H1 (cell line): Measurements from ENCODE around the gene CTTNBP2. TPM values are rescaled to one million over a fixed set of nuclear protein-coding genes. Genes with fewer than 3 reads are reported as not detected.

Source experiments
- CTCF ChIA-PET: fragments of 300-600 bp; sonication (Branson Sonifier 250); formaldehyde crosslinking; loops from one replicate; lab custom pipeline; 2021; ENCODE audit not compliant: partially characterized antibody; lab: Charles Lee
- POLR2A ChIA-PET: fragments of 300-600 bp; sonication (Branson Sonifier 250); formaldehyde crosslinking; loops from one replicate; lab custom pipeline; 2021; ENCODE audit warnings: inconsistent platforms; ENCODE audit not compliant: partially characterized antibody; lab: Charles Lee
- DNase-seq, 2 experiments: peaks; one replicate each; pipeline versions ENCODE4 v3.0.0 to v3.0.0-alpha.2; 2010 to 2022; ENCODE audit warnings: low spot score in 2 of 2, low read depth in 1 of 2, mixed read lengths in 1 of 2
- FAIRE-seq: peaks from 2 replicates; lab custom pipeline; 2011; peaks lifted over from hg19 to GRCh38; lab: Jason Lieb, UNC
- H2AFZ ChIP-seq: 2 replicates; pipeline ENCODE4 v1.8.1; 2012; ENCODE audit warnings: low read length, inconsistent platforms
- H2AK5ac ChIP-seq: 2 replicates; pipeline ENCODE4 v1.6.1; 2013; ENCODE audit warnings: low read depth, low read length
- H2BK120ac ChIP-seq: replicated peaks from 2 replicates; pipeline ENCODE3; 2013; ENCODE audit warnings: low read depth, low read length, inconsistent platforms
- H2BK12ac ChIP-seq: 2 replicates; pipeline ENCODE4 v1.6.1; 2013; ENCODE audit warnings: low read depth, low read length
- H2BK15ac ChIP-seq: 2 replicates; pipeline ENCODE4 v1.6.1; 2013; ENCODE audit warnings: low read length
- H2BK20ac ChIP-seq: 2 replicates; pipeline ENCODE4 v1.6.1; 2013; ENCODE audit warnings: low read length
- H2BK5ac ChIP-seq: 2 replicates; pipeline ENCODE4 v1.6.1; 2013; ENCODE audit warnings: low read depth, low read length
- H3K14ac ChIP-seq: 2 replicates; pipeline ENCODE4 v1.6.1; 2013; ENCODE audit warnings: inconsistent platforms; ENCODE audit not compliant: insufficient read length
- H3K18ac ChIP-seq: 2 replicates; pipeline ENCODE4 v1.6.1; 2013; ENCODE audit warnings: low read length; ENCODE audit errors: extremely low read depth
- H3K23ac ChIP-seq: 2 replicates; pipeline ENCODE4 v1.6.1; 2013; ENCODE audit warnings: inconsistent platforms; ENCODE audit not compliant: insufficient read length
- H3K23me2 ChIP-seq: 2 replicates; pipeline ENCODE4 v1.6.1; 2013; ENCODE audit warnings: low read depth, low read length
- H3K27ac ChIP-seq: 2 replicates; pipeline ENCODE4 v1.6.1; 2011; ENCODE audit warnings: low read depth, low read length, inconsistent platforms
- H3K27me3 ChIP-seq, 4 experiments: replicated peaks in 1 of 4; 1 replicate in 1 of 4; 2 replicates in 3 of 4; pipeline versions ENCODE4 v1.6.1 to v1.8.1; 2011 to 2013; ENCODE audit warnings: low read length in 3 of 4, mild to moderate bottlenecking in 3 of 4, inconsistent platforms in 2 of 4, mixed read lengths in 2 of 4, moderate library complexity in 1 of 4; ENCODE audit not compliant: control insufficient read depth in 3 of 4, insufficient read depth in 3 of 4; ENCODE audit errors: extremely low read depth in 1 of 4
- H3K36me3 ChIP-seq, 4 experiments: 2 replicates each; pipeline versions ENCODE4 v1.6.1 to v1.8.1; 2011 to 2013; ENCODE audit warnings: mild to moderate bottlenecking in 4 of 4, low read length in 3 of 4, moderate library complexity in 2 of 4, control low read depth in 1 of 4, inconsistent platforms in 1 of 4; ENCODE audit not compliant: insufficient read depth in 4 of 4, control insufficient read depth in 2 of 4
- H3K4ac ChIP-seq: replicated peaks from 2 replicates; pipeline ENCODE3; 2013; ENCODE audit warnings: low read length, low read depth, mixed read lengths, inconsistent platforms; ENCODE audit not compliant: insufficient read length
- H3K4me1 ChIP-seq, 4 experiments: replicated peaks in 1 of 4; 1 replicate in 1 of 4; 2 replicates in 3 of 4; pipeline versions ENCODE4 v1.6.1 to v1.8.1; 2011 to 2013; ENCODE audit warnings: low read length in 3 of 4, inconsistent platforms in 2 of 4, mixed read lengths in 1 of 4; ENCODE audit not compliant: insufficient read depth in 4 of 4, control insufficient read depth in 3 of 4
- H3K4me2 ChIP-seq, 2 experiments: 2 replicates each; pipeline versions ENCODE4 v1.6.1 to v1.8.1; 2011 to 2013; ENCODE audit warnings: low read depth in 2 of 2, low read length in 2 of 2, control low read depth in 1 of 2, inconsistent platforms in 1 of 2, mild to moderate bottlenecking in 1 of 2; ENCODE audit not compliant: insufficient read depth in 1 of 2
- H3K4me3 ChIP-seq, 4 experiments: fragments of 200-600, 300-600 bp in 1 of 4; sonication (generic), shearing (Covaris generic), sonication (Bioruptor Twin) in 1 of 4; 2 replicates each; pipeline versions ENCODE4 v1.5.1 to v1.8.1; 2011 to 2016; ENCODE audit warnings: low read length in 4 of 4, low read depth in 3 of 4, control low read depth in 2 of 4, inconsistent platforms in 2 of 4, mild to moderate bottlenecking in 2 of 4, mixed read lengths in 1 of 4, moderate library complexity in 1 of 4; ENCODE audit not compliant: insufficient read depth in 2 of 4; ENCODE audit errors: extremely low read depth in 1 of 4
- H3K56ac ChIP-seq: replicated peaks from 2 replicates; pipeline ENCODE3; 2013; ENCODE audit warnings: low read depth, mild to moderate bottlenecking, mixed read lengths, low read length, inconsistent platforms; ENCODE audit not compliant: insufficient read length
- H3K79me1 ChIP-seq: 2 replicates; pipeline ENCODE4 v1.6.1; 2013; ENCODE audit warnings: low read depth, low read length, control low read depth
- H3K79me2 ChIP-seq, 2 experiments: 2 replicates each; pipeline versions ENCODE4 v1.6.1 to v1.8.1; 2012 to 2013; ENCODE audit warnings: low read length in 2 of 2, mild to moderate bottlenecking in 2 of 2, inconsistent platforms in 1 of 2; ENCODE audit not compliant: insufficient read depth in 2 of 2, control insufficient read depth in 1 of 2
- H3K9ac ChIP-seq, 4 experiments: replicated peaks in 1 of 4; 1 replicate in 1 of 4; 2 replicates in 3 of 4; pipeline versions ENCODE4 v1.6.1 to v1.8.1; 2011 to 2013; ENCODE audit warnings: low read depth in 3 of 4, low read length in 3 of 4, control low read depth in 2 of 4, mild to moderate bottlenecking in 2 of 4, moderate library complexity in 2 of 4, inconsistent platforms in 1 of 4; ENCODE audit errors: extremely low read depth in 1 of 4
- H3K9me3 ChIP-seq, 2 experiments: 2 replicates each; pipeline versions ENCODE4 v1.6.1 to v1.8.1; 2012 to 2013; ENCODE audit warnings: mild to moderate bottlenecking in 2 of 2, moderate library complexity in 2 of 2, control low read depth in 1 of 2, inconsistent platforms in 1 of 2, low read depth in 1 of 2, low read length in 1 of 2, mixed read lengths in 1 of 2; ENCODE audit not compliant: insufficient read depth in 2 of 2
- H4K20me1 ChIP-seq, 2 experiments: replicated peaks in 1 of 2; 2 replicates each; pipeline versions ENCODE3 to v1.8.1; 2011 to 2013; ENCODE audit warnings: inconsistent platforms in 2 of 2, low read length in 2 of 2, mild to moderate bottlenecking in 1 of 2; ENCODE audit not compliant: insufficient read depth in 2 of 2, control insufficient read depth in 1 of 2
- H4K5ac ChIP-seq: 2 replicates; pipeline ENCODE4 v1.6.1; 2013; ENCODE audit warnings: low read length, low read depth, mixed read lengths, inconsistent platforms; ENCODE audit not compliant: insufficient read length
- H4K8ac ChIP-seq: 2 replicates; pipeline ENCODE4 v1.8.0; 2013; ENCODE audit warnings: mild to moderate bottlenecking, moderate library complexity, low read length, inconsistent platforms; ENCODE audit not compliant: insufficient read depth; ENCODE audit errors: extremely low read depth
- H4K91ac ChIP-seq: replicated peaks from 2 replicates; pipeline ENCODE3; 2013; ENCODE audit warnings: low read length, mixed read lengths, inconsistent platforms; ENCODE audit not compliant: insufficient read length
- ATF3 ChIP-seq: IDR thresholded peaks from 2 replicates; pipeline ENCODE4 v1.6.1; 2011; ENCODE audit warnings: low read depth, mild to moderate bottlenecking, low read length; ENCODE audit not compliant: insufficient read depth
- BCL11A ChIP-seq, 2 experiments: IDR thresholded peaks; one replicate each; pipeline ENCODE4 v1.6.1; 2011; ENCODE audit warnings: low read depth in 2 of 2, low read length in 2 of 2, mild to moderate bottlenecking in 2 of 2
- CBX8 ChIP-seq: fragments of 300-800, 300-1000 bp; sonication (generic); IDR thresholded peaks from 2 replicates; pipeline ENCODE4 v1.7.1; 2016; ENCODE audit warnings: low read depth, low read length, borderline replicate concordance
- CEBPB ChIP-seq: IDR thresholded peaks from 2 replicates; pipeline ENCODE4 v1.6.1; 2012; ENCODE audit warnings: low read depth, low read length
- CREB1 ChIP-seq: IDR thresholded peaks from 2 replicates; pipeline ENCODE4 v1.6.1; 2012; ENCODE audit warnings: inconsistent platforms
- KDM5A ChIP-seq: fragments of 200-600 bp; IDR thresholded peaks from 2 replicates; pipeline ENCODE4 v1.7.1; 2012; ENCODE audit warnings: mild to moderate bottlenecking, low read length, inconsistent platforms, mixed read lengths
- SUZ12 ChIP-seq: fragments of 200-600 bp; sonication (generic); IDR thresholded peaks from 2 replicates; pipeline ENCODE4 v1.6.1; 2012; ENCODE audit warnings: mild to moderate bottlenecking, inconsistent platforms, low read length, moderate library complexity, mixed read lengths
- TAF1 ChIP-seq: IDR thresholded peaks from 2 replicates; pipeline ENCODE4 v1.6.1; 2011; ENCODE audit warnings: mild to moderate bottlenecking, low read depth, low read length
- TCF12 ChIP-seq: IDR thresholded peaks from 2 replicates; pipeline ENCODE4 v1.6.1; 2011; ENCODE audit warnings: low read depth, mild to moderate bottlenecking, low read length
- ZNF274 ChIP-seq: IDR thresholded peaks from 2 replicates; pipeline ENCODE4 v1.7.0; 2012; ENCODE audit warnings: low read length, borderline replicate concordance; ENCODE audit errors: extremely low read depth
- polyA plus RNA-seq, 7 experiments: library from polyadenylated mRNA; depleted of rRNA in 3 of 7; stranded (reverse) in 5 of 7; unstranded in 2 of 7; fragments of >200 nt in 5 of 7; fragments of 200-250 nt in 2 of 7; gene quantifications; 1 replicate in 5 of 7; 2 replicates in 1 of 7; 4 replicates in 1 of 7; pipeline versions ENCODE4 v1.2.1 to v1.2.3, GENCODE V29; 2011 to 2013; ENCODE audit warnings: missing spikeins in 2 of 7, mixed read lengths in 2 of 7
- total RNA-seq: library from RNA; stranded (reverse); fragmentation: NEBNext Ultra II Directional; extraction: Animal tissue kit (Norgen Biotek cat#: 25700); gene quantifications from 2 replicates; pipeline ENCODE4 v1.2.1, GENCODE V29; 2021
- TF ChIP-seq, protein P1 (sequence below), 3 experiments: IDR thresholded peaks; 1 replicate in 2 of 3; 2 replicates in 1 of 3; pipeline versions ENCODE4 v1.5.1 to v1.6.1; 2011; ENCODE audit warnings: low read length in 3 of 3, mild to moderate bottlenecking in 3 of 3, inconsistent platforms in 2 of 3, low read depth in 1 of 3, moderate library complexity in 1 of 3; ENCODE audit not compliant: insufficient read depth in 1 of 3; ENCODE audit errors: control extremely low read depth in 1 of 3
- TF ChIP-seq, protein P2 (sequence below): IDR thresholded peaks from 2 replicates; pipeline ENCODE4 v1.6.1; 2011; ENCODE audit warnings: low read length, improper control_type of control experiment

The CTTNBP2 gene
- total and polyA plus RNA-seq, 2 of the 8 experiments (the other 6 are each of a cell fraction or from before 2014, with no cell fraction given) = 15.3 to 35.1 TPM

DNA sequence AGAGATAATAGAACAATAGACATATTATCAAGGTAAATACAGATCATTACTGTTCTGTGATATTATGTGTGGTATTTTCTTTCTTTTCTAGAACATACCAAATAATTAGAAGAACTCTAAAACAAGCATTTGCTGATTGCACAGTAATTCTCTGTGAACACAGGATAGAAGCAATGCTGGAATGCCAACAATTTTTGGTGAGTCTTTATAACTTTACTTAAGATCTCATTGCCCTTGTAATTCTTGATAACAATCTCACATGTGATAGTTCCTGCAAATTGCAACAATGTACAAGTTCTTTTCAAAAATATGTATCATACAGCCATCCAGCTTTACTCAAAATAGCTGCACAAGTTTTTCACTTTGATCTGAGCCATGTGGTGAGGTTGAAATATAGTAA, 207.9 kb downstream of the CTTNBP2 start:
- Histone ChIP-seq H4K91ac (no peak overlapping the region), H2AK5ac (no peak overlapping the region), H3K4me2 (no peak overlapping the region), H3K56ac (no peak overlapping the region), H3K4me1 (peaks cover 0 to 3% (median 1%) of the 10 kb centered on the region in 4 experiments; a peak in 2 of 7 replicates), H4K5ac (no peak overlapping the region), H3K79me1 (no peaks in the 10 kb centered on the region), H2BK20ac (no peak overlapping the region), H3K27ac (no peak overlapping the region), H2BK15ac (no peak overlapping the region), H3K27me3 (no peaks in the 10 kb centered on the region), H3K9me3 (no peaks in the 10 kb centered on the region), H4K8ac (no peak overlapping the region), H3K18ac (no peak overlapping the region), H2AFZ (no peak overlapping the region), H3K23ac (no peak overlapping the region), H3K23me2 (no peaks in the 10 kb centered on the region), H2BK12ac (no peak overlapping the region), H2BK120ac (no peak overlapping the region), H2BK5ac (no peak overlapping the region), H3K14ac (no peak overlapping the region), H3K9ac (no peak overlapping the region), H3K4ac (no peak overlapping the region), H3K36me3 (no peaks in the 10 kb centered on the region), H3K4me3 (no peak overlapping the region), H3K79me2 (no peaks in the 10 kb centered on the region), H4K20me1 (no peaks in the 10 kb centered on the region)
- no peak for DNase-seq
- POLR2A ChIA-PET = no interaction called here
- CTCF ChIA-PET = interaction anchor here (0.7 to 2.5 kb wide), 2 partner anchors 11 to 79 kb away, joined by 3 to 11 read pairs; no protein-coding TSS in a partner anchor
- no peak for FAIRE-seq
- TF ChIP-seq CBX8 (no peak), CREB1 (no peak), ZNF274 (no peak), KDM5A (no peak), CEBPB (no peak), SUZ12 (no peak), ATF3 (no peak), TAF1 (no peak), TCF12 (no peak), BCL11A (IDR thresholded peaks at IDR 0.05; ENCODE audit: low read depth in 2 of 2, low read length in 2 of 2) (no peak)
- TF ChIP-seq, protein P1, sequence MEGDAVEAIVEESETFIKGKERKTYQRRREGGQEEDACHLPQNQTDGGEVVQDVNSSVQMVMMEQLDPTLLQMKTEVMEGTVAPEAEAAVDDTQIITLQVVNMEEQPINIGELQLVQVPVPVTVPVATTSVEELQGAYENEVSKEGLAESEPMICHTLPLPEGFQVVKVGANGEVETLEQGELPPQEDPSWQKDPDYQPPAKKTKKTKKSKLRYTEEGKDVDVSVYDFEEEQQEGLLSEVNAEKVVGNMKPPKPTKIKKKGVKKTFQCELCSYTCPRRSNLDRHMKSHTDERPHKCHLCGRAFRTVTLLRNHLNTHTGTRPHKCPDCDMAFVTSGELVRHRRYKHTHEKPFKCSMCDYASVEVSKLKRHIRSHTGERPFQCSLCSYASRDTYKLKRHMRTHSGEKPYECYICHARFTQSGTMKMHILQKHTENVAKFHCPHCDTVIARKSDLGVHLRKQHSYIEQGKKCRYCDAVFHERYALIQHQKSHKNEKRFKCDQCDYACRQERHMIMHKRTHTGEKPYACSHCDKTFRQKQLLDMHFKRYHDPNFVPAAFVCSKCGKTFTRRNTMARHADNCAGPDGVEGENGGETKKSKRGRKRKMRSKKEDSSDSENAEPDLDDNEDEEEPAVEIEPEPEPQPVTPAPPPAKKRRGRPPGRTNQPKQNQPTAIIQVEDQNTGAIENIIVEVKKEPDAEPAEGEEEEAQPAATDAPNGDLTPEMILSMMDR (IDR thresholded peaks at IDR 0.05; ENCODE audit: control extremely low read depth in 1 of 3, insufficient read depth in 1 of 3, low read depth in 1 of 3, low read length in 3 of 3) = no peak
- TF ChIP-seq, protein P2, sequence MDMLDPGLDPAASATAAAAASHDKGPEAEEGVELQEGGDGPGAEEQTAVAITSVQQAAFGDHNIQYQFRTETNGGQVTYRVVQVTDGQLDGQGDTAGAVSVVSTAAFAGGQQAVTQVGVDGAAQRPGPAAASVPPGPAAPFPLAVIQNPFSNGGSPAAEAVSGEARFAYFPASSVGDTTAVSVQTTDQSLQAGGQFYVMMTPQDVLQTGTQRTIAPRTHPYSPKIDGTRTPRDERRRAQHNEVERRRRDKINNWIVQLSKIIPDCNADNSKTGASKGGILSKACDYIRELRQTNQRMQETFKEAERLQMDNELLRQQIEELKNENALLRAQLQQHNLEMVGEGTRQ = no peak
